HG03354 (cell line): ENCODE data around the gene EPM2AIP1.
"Not testable (repeated sequence)": the region's sequence is repeated elsewhere in the genome, so short reads cannot be mapped to it uniquely, and the experiment has no call there.

Experiments used
- ATAC-seq: cut with Tn5 transposase; IDR thresholded peaks from one replicate; pipeline ENCODE4 v1.9.1; 2021; ENCODE audit warnings: mild to moderate bottlenecking; ENCODE audit not compliant: unreplicated experiment, poor library complexity, severe bottlenecking

The EPM2AIP1 gene

GRCh38 chr3:36956155-36956554, 36.8 kb downstream of the EPM2AIP1 start:
- no peak for ATAC-seq

- ATAC-seq = no peak
Measured at GRCh38 chr3:36954452-36955134, 38.3 kb downstream of the EPM2AIP1 start.

GRCh38 chr3:36947814-36948213, 45.1 kb downstream of the EPM2AIP1 start:
- ATAC-seq = not testable (repeated sequence)

- no peak for ATAC-seq
Measured at GRCh38 chr3:36945333-36945980, 47.5 kb downstream of the EPM2AIP1 start.

- ATAC-seq = peak; percentile 66
Measured at GRCh38 chr3:36944641-36945270, 48.2 kb downstream of the EPM2AIP1 start, which contains the start of gene TRANK1. Gene TRANK1, minus strand, starts transcription at chr3:36945054. Its CDS starts 245 bp downstream, at chr3:36944809.

GRCh38 chr3:36944012-36944640, 48.8 kb downstream of the EPM2AIP1 start:
- ATAC-seq = peak; percentile 70

- no peak for ATAC-seq
Measured at GRCh38 chr3:36943601-36944000, 49.3 kb downstream of the EPM2AIP1 start.

GRCh38 chr3:36942638-36943248, 50.2 kb downstream of the EPM2AIP1 start:
- ATAC-seq = no peak

GRCh38 chr3:36941658-36942057, 51.3 kb downstream of the EPM2AIP1 start:
- no peak for ATAC-seq

- ATAC-seq = no peak
Measured at GRCh38 chr3:36941162-36941561, 51.8 kb downstream of the EPM2AIP1 start.

GRCh38 chr3:36937492-36937891, 55.4 kb downstream of the EPM2AIP1 start:
- no peak for ATAC-seq
